Chondrocyte (in vitro differentiated cells): ENCODE measurements around the gene RNF144A. TPM values are rescaled to one million over a fixed set of nuclear protein-coding genes. Genes with fewer than 3 reads are reported as not detected.

Source experiments
- DNase-seq: peaks from one replicate; pipeline ENCODE4 v3.0.0; 2021; ENCODE audit warnings: mixed read lengths, low spot score
- H3K27ac Mint-ChIP-seq: one replicate; pipeline ENCODE4 v1.8.0; 2021; ENCODE audit warnings: mild to moderate bottlenecking, moderate library complexity, mixed read lengths; ENCODE audit not compliant: unreplicated experiment
- H3K27me3 Mint-ChIP-seq: 2 replicates; pipeline ENCODE4 v1.8.0; 2021; ENCODE audit warnings: low read depth, mixed read lengths
- H3K36me3 Mint-ChIP-seq: 2 replicates; pipeline ENCODE4 v1.8.0; 2021; ENCODE audit warnings: low read depth, mixed read lengths
- H3K4me1 Mint-ChIP-seq: 2 replicates; pipeline ENCODE4 v1.8.0; 2021; ENCODE audit warnings: low read depth, mild to moderate bottlenecking, mixed read lengths
- H3K4me3 Mint-ChIP-seq: one replicate; pipeline ENCODE4 v1.8.0; 2021; ENCODE audit warnings: mild to moderate bottlenecking, moderate library complexity, mixed read lengths; ENCODE audit not compliant: unreplicated experiment
- H3K9me3 Mint-ChIP-seq: 2 replicates; pipeline ENCODE4 v1.8.0; 2021; ENCODE audit warnings: low read depth, mixed read lengths
- CTCF ChIP-seq: fragments of 200-600 bp; sonication (generic); IDR thresholded peaks from 2 replicates; pipeline ENCODE4 v1.5.0; 2021; ENCODE audit warnings: antibody characterized with exemption, mild to moderate bottlenecking, moderate library complexity
- total RNA-seq: library from RNA; stranded (reverse); gene quantifications from 3 replicates; pipeline ENCODE4 v1.2.1, GENCODE V29; 2021

RNF144A gene
- total RNA-seq, 1 donor from 2014 or later: 10.9 TPM

GRCh38 chr2:7035884-7036283 is 118.7 kb downstream of the RNF144A start:
- TF ChIP-seq CTCF: no peak
- no peak overlapping the region for H3K4me3 Mint-ChIP-seq
- H3K4me1 Mint-ChIP-seq: peaks cover 5% of the 10 kb centered on the region
- DNase-seq: no peak
- no peaks in the 10 kb centered on the region for H3K27me3 Mint-ChIP-seq
- H3K9me3 Mint-ChIP-seq: no peaks in the 10 kb centered on the region
- H3K36me3 Mint-ChIP-seq: peaks cover 2% of the 10 kb centered on the region
- H3K27ac Mint-ChIP-seq: no peak overlapping the region

- no peaks in the 10 kb centered on the region for H3K36me3 Mint-ChIP-seq
- TF ChIP-seq CTCF: peak; percentile 88
- no peaks in the 10 kb centered on the region for H3K27me3 Mint-ChIP-seq
- H3K9me3 Mint-ChIP-seq: no peaks in the 10 kb centered on the region
- H3K27ac Mint-ChIP-seq: no peak overlapping the region
- no peak overlapping the region for H3K4me3 Mint-ChIP-seq
- H3K4me1 Mint-ChIP-seq: peaks cover 5% of the 10 kb centered on the region
- no peak for DNase-seq
Measured at GRCh38 chr2:7037340-7038333, 120.4 kb downstream of the RNF144A start.

GRCh38 chr2:7040547-7040946 is 123.3 kb downstream of the RNF144A start:
- Mint-ChIP-seq H3K4me1 (peaks cover 13% of the 10 kb centered on the region), H3K27ac (no peak overlapping the region), H3K27me3 (no peaks in the 10 kb centered on the region), H3K4me3 (no peak overlapping the region), H3K9me3 (no peaks in the 10 kb centered on the region), H3K36me3 (no peaks in the 10 kb centered on the region)
- no peak for DNase-seq
- no peak for TF ChIP-seq CTCF

- DNase-seq: no peak
- no peaks in the 10 kb centered on the region for H3K27me3 Mint-ChIP-seq
- TF ChIP-seq CTCF: no peak
- no peak overlapping the region for H3K27ac Mint-ChIP-seq
- H3K4me1 Mint-ChIP-seq: peaks cover 13% of the 10 kb centered on the region
- no peak overlapping the region for H3K4me3 Mint-ChIP-seq
- H3K36me3 Mint-ChIP-seq: no peaks in the 10 kb centered on the region
- no peaks in the 10 kb centered on the region for H3K9me3 Mint-ChIP-seq
Measured at GRCh38 chr2:7041421-7041820, 124.2 kb downstream of the RNF144A start.

- Mint-ChIP-seq H3K4me3 (no peak overlapping the region), H3K9me3 (no peaks in the 10 kb centered on the region), H3K27ac (no peak overlapping the region), H3K27me3 (no peaks in the 10 kb centered on the region), H3K4me1 (peaks cover 9% of the 10 kb centered on the region), H3K36me3 (peaks cover 2% of the 10 kb centered on the region)
- DNase-seq: no peak
- no peak for TF ChIP-seq CTCF
Measured at GRCh38 chr2:7043690-7044089, 126.5 kb downstream of the RNF144A start.
